Stimulated activated CD4-positive, alpha-beta T cell treated with anti-CD3 and anti-CD28 coated beads, Interleukin-4, amount 100 ng/mL, for 4 hours (primary cell): Measurements from ENCODE around the gene PCDHA1.
"Not testable (repeated sequence)": the region's sequence is repeated elsewhere in the genome, so short reads cannot be mapped to it uniquely, and the experiment has no call there.

Experiments used
- DNase-seq, 2 experiments: peaks; one replicate each; pipeline ENCODE4 v3.0.0-alpha.2; 2020

The PCDHA1 gene

GRCh38 chr5:140808889-140809291 lies 22.9 kb downstream of the PCDHA1 start:
- no peak for DNase-seq

GRCh38 chr5:140821375-140822280 lies 35.7 kb downstream of the PCDHA1 start, which contains the start of gene PCDHA5:
Gene PCDHA5 (plus strand): TSS chr5:140821613.
- DNase-seq = no peak

- no peak for DNase-seq
These were observed 36.3 kb downstream of the PCDHA1 start for GRCh38 chr5:140822281-140822629.

- DNase-seq = not testable (repeated sequence)
These were observed 37.0 kb downstream of the PCDHA1 start for GRCh38 chr5:140822969-140823368.

GRCh38 chr5:140823475-140823874 lies 37.5 kb downstream of the PCDHA1 start:
- DNase-seq = no peak

GRCh38 chr5:140827704-140828361 lies 41.9 kb downstream of the PCDHA1 start, which contains the start of gene PCDHA6:
Gene PCDHA6 (plus strand): TSS chr5:140827960. CDS start chr5:140828092, 132 bp downstream.
- no peak for DNase-seq

GRCh38 chr5:140828362-140828737 lies 42.4 kb downstream of the PCDHA1 start:
- DNase-seq = no peak

- not testable (repeated sequence) for DNase-seq
These were observed 43.9 kb downstream of the PCDHA1 start for GRCh38 chr5:140829511-140830501.

- DNase-seq = no peak
These were observed 48.1 kb downstream of the PCDHA1 start, which contains the start of gene PCDHA7 for GRCh38 chr5:140833993-140834392. Gene PCDHA7 (plus strand): TSS chr5:140834269. CDS start chr5:140834384, 115 bp downstream.

GRCh38 chr5:140834439-140835008 lies 48.6 kb downstream of the PCDHA1 start:
- not testable (repeated sequence) for DNase-seq

- DNase-seq = no peak
These were observed 49.9 kb downstream of the PCDHA1 start for GRCh38 chr5:140835622-140836510.

GRCh38 chr5:140840978-140841962 lies 55.3 kb downstream of the PCDHA1 start, which contains the start of gene PCDHA8:
Gene PCDHA8 (plus strand): TSS chr5:140841187. CDS start chr5:140841322, 135 bp downstream.
- DNase-seq = no peak

GRCh38 chr5:140842798-140843733 lies 57.1 kb downstream of the PCDHA1 start:
- no peak for DNase-seq

GRCh38 chr5:140848139-140849102 lies 62.5 kb downstream of the PCDHA1 start, which contains the start of gene PCDHA9:
Gene PCDHA9 (plus strand): TSS chr5:140848382. CDS start chr5:140848496, 114 bp downstream.
- DNase-seq = not testable (repeated sequence)

GRCh38 chr5:140849831-140850634 lies 64.1 kb downstream of the PCDHA1 start:
- DNase-seq = not testable (repeated sequence)
